ENCODE results near the gene SFTPD. TPM values are rescaled to one million over a fixed set of nuclear protein-coding genes. Genes with fewer than 3 reads are reported as not detected.

The SFTPD gene
- total RNA-seq, 1 donor from 2014 or later, result 2.2 TPM

- Mint-ChIP-seq H3K27me3 (ENCODE audit: low read depth) (peaks cover 28% of the 10 kb centered on the region), H3K4me3 (no peak overlapping the region), H3K9me3 (no peaks in the 10 kb centered on the region), H3K36me3 (no peaks in the 10 kb centered on the region), H3K4me1 (peaks cover 7% of the 10 kb centered on the region), H3K27ac (no peak overlapping the region)
- no peak for DNase-seq (ENCODE audit: low spot score in 2 of 2, unreplicated experiment in 2 of 2)
- no peak for TF ChIP-seq CTCF (IDR thresholded peaks at IDR 0.05; ENCODE audit: unreplicated experiment)
Observed at GRCh38 chr10:79932307-79932706, 16.6 kb downstream of the SFTPD start.

DNA sequence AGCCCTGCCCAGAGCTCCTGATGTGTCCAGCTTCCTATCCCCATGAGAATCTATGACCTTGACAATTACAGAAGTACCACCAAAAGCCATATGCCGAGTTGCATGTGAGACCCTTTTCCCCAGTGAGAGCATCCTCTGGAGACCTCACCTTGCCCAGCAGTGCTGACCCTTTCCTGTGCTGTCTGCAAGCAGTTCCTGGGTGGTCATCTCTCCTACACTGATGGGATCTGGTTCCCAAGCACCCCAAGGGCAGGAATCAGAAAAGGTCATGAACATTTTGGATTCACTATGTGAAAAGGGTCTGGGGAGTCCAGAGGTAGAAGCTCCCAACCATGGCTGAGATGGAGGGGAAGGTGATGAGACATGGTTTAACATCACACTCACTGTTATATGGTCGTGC, 18.2 kb downstream of the SFTPD start:
- no peaks in the 10 kb centered on the region for H3K36me3 Mint-ChIP-seq
- H3K9me3 Mint-ChIP-seq, result no peaks in the 10 kb centered on the region
- no peak for DNase-seq (ENCODE audit: low spot score in 2 of 2, unreplicated experiment in 2 of 2)
- peaks cover 10% of the 10 kb centered on the region for H3K4me1 Mint-ChIP-seq
- TF ChIP-seq CTCF (IDR thresholded peaks at IDR 0.05; ENCODE audit: unreplicated experiment), result no peak
- H3K4me3 Mint-ChIP-seq, result no peak overlapping the region
- H3K27ac Mint-ChIP-seq, result no peak overlapping the region
- peaks cover 28% of the 10 kb centered on the region for H3K27me3 Mint-ChIP-seq (ENCODE audit: low read depth)

DNA sequence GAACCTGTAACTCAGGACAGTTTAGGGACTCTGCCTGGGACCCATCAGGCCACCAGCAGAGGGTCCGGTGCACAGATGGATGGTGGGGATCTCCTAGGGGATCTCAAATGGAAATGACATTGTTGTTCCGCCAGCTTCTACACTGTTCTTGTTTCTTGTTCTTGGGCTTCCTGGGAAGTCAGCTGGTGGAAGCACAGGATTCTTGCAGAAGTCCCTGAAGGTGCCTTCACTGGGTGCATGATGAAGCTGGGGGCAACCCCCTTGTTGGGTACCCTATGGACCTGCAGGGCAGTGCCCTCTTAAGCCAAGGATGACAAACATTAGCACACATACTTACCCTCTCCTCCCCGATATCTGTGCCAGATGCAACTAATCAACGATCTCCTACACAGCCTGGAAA, 18.6 kb downstream of the SFTPD start:
- Mint-ChIP-seq H3K4me3 (no peak overlapping the region), H3K27me3 (ENCODE audit: low read depth) (peaks cover 28% of the 10 kb centered on the region), H3K36me3 (no peaks in the 10 kb centered on the region), H3K4me1 (peaks cover 13% of the 10 kb centered on the region), H3K27ac (no peak overlapping the region), H3K9me3 (no peaks in the 10 kb centered on the region)
- TF ChIP-seq CTCF (IDR thresholded peaks at IDR 0.05; ENCODE audit: unreplicated experiment), result no peak
- no peak for DNase-seq (ENCODE audit: low spot score in 2 of 2, unreplicated experiment in 2 of 2)

DNA sequence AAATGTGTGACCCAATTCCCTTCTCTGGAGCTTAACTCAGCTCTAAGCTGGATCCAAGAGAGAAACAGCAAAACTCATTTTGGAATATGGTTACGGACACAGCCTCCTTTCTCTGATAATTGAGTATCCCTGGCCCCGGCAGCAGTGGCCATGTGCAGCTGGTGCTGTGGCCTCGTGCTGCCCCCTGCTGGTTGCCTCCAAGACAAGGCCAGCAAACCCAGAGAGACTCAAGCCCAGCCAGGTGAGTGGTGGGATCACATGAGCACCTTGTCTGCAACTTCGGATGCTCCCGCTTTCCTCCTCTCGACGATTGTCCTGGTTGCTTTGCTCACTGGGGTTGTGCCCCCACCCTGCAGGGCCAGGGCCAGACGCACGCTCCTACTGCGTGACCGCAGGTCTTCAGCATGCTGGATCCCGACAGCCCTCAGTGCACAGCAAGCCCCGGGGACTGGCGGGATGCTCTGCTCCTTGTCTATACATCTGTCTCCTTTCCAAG, 19.4 kb downstream of the SFTPD start:
- Mint-ChIP-seq H3K4me3 (no peak overlapping the region), H3K27ac (no peak overlapping the region), H3K27me3 (ENCODE audit: low read depth) (peaks cover 28% of the 10 kb centered on the region), H3K9me3 (no peaks in the 10 kb centered on the region), H3K36me3 (no peaks in the 10 kb centered on the region), H3K4me1 (peaks cover 18% of the 10 kb centered on the region)
- DNase-seq (ENCODE audit: low spot score in 2 of 2, unreplicated experiment in 2 of 2), result peak; percentile 69 to 89
- peak; percentile 92 for TF ChIP-seq CTCF (IDR thresholded peaks at IDR 0.05; ENCODE audit: unreplicated experiment)

- H3K27ac Mint-ChIP-seq, result no peak overlapping the region
- DNase-seq (ENCODE audit: low spot score in 2 of 2, unreplicated experiment in 2 of 2), result no peak
- no peak overlapping the region for H3K4me3 Mint-ChIP-seq
- peaks cover 28% of the 10 kb centered on the region for H3K27me3 Mint-ChIP-seq (ENCODE audit: low read depth)
- H3K4me1 Mint-ChIP-seq, result peaks cover 18% of the 10 kb centered on the region
- H3K36me3 Mint-ChIP-seq, result no peaks in the 10 kb centered on the region
- TF ChIP-seq CTCF (IDR thresholded peaks at IDR 0.05; ENCODE audit: unreplicated experiment), result no peak
- no peaks in the 10 kb centered on the region for H3K9me3 Mint-ChIP-seq
Observed at GRCh38 chr10:79928028-79928583, 20.8 kb downstream of the SFTPD start.

Measured in mesothelial cell of epicardium (in vitro differentiated cells).